GM19452 (cell line): ENCODE measurements around the gene TNFSF10.

Experiments
- ATAC-seq: cut with Tn5 transposase; IDR thresholded peaks from one replicate; pipeline ENCODE4 v1.9.1; 2021; ENCODE audit not compliant: unreplicated experiment

The TNFSF10 gene

GRCh38 chr3:172518929-172519640, 4.1 kb downstream of the TNFSF10 start:
- no peak for ATAC-seq

DNA sequence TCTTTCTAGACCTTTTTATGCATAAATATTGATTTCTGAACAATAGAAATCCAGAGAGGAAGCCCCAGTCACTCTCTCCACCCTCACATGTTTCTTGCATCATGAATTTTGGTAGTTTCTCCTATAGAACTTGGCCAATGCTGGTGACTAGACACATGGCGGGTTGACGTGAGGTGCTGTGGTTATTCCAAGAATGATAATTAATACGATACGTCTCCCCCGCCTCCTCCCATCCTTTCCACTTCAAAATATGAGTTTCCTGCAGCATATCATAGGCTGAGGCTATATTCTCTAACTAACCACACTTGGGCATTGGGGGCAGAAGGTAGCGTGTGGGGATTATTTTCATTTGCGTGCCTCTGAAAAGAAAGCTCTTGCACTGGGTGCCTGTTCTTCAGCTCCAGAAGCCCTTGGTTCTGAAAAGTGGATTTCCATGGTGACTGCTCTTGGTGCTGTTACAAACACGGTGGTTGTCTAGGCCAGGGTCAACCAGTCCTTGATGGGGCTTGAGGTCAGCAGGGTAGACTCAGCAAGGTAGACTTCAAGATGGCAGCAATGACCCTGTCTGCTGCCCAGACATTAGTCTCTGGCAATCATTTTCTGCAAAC, 5.3 kb downstream of the TNFSF10 start:
- no peak for ATAC-seq

DNA sequence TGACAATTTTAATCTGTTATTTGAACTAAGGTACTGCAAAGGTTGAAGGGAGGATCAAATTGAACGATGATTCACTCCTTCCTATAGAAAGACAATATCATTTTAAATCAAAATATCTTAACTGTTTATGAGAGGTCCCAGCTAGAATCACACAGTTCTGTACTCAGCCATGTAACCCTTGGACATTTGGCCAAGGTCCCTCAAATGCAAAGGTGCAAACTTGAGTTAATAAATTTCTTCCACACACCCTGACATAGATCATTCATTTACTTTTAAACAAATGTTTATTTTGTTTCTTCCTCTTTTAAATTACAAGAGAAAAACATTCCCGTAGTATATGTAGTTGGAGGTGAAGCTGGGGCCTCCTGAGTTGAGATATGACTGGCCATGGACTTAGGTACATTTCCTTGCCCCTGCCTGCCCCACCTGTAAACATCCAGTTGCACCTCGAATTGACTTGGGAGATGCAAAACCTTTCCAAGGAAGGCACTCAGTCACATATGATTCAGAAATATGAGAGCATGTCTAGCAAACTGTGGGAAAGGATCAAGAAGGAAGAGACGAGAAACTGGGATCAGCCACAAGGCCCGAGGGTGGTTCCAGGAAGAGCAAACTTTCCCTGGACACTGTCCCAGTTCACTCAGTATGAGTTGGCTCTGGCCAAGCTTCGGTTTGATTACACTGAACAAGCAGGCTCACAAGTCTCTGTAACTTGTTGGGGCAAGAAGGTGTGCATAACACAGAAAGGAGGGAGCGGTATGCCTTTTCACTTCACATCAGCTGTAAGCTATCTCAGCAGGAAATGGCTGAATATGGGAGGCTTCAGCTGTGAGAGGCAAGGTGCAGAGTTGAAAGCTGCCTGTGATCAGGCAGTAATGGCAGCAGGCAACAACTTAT, 6.7 kb downstream of the TNFSF10 start:
- ATAC-seq, result no peak

GRCh38 chr3:172515130-172515918, 7.9 kb downstream of the TNFSF10 start:
- ATAC-seq, result no peak

- ATAC-seq, result no peak
Measured at GRCh38 chr3:172514678-172515077, 8.6 kb downstream of the TNFSF10 start.

DNA sequence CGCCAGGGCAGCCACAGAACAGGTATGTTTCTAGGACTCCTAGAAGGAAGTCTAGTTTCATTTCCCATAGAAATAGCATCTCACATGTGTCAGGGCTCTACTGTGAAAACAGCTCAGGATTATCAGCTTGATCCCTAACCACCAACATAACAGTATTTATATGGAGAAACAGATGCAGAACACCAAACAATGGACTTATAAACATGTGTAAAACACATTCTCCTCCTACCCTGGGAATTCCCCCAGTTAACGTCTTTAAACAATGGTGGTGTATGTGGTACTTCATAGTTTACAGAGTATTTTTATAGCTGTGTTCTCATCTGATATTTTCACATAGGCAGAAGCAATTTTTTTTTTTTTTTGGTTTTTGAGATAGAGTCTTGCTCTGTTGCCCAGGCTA, 9.7 kb downstream of the TNFSF10 start:
- no peak for ATAC-seq

GRCh38 chr3:172511783-172512762, 11.2 kb downstream of the TNFSF10 start:
- ATAC-seq, result peak; percentile 59

DNA sequence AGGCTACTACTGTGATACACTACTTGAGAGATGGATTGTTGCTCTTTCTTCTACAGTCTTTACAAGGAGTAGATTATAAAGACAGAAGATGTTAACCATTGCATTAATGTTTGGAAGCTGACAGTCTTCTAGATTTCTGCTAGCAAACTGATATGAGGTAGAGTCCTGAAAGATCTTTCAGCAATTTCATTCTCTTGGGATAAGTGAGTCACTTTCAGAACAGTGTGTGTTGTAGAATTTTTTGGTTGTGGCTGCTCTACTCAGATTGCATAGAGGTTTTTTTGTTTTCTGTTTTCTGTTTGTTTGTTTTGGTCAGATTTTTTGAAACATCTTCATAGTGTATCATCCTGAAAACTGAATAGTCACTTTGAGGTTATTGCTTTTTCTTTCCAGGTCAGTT, 17.1 kb downstream of the TNFSF10 start:
- ATAC-seq, result no peak

- ATAC-seq, result no peak
Measured at GRCh38 chr3:172501540-172501939, 21.7 kb downstream of the TNFSF10 start.

DNA sequence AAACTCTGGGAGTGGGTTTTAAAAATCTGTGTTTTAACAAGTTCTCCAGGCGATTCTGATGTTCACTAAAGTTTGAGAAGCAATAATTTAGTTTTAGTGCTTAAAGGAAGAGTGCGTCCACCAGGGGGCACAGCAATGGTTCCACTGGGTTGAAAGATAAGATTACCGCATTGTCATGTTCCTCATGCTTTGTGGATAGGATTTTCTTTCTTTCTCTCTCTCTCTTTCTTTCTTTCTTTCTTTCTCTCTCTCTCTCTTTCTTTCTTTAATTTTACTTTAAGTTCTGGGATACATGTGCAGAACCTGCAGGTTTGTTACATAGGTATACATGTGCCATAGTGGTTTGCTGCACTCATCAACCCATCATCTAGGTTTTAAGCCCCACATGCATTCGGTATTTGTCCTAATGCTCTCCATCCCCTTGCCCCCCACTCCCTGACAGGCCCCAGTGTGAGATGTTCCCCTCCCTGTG, 33.0 kb downstream of the TNFSF10 start:
- ATAC-seq, result peak; percentile 89

GRCh38 chr3:172478116-172478515, 45.1 kb downstream of the TNFSF10 start:
- ATAC-seq, result peak; percentile 47

DNA sequence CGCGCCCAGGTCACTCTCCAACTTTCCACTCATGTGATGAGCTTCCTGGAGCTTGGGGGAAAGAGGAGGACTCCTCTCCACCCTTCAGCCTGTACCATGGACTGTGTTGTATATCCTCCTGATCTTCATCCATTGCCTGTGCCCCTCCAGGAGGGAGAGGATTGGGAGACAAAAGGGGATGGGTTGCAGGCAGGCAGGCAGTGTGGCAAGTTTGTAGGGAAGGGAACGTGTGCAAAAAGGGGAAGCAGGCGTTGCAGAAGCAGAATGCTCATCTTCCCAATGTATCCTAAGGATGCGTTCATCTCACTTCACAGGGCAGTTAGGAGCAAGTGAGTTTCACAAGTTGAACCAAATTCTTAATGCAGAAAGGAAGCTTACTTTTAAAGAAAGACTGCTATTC, 46.9 kb downstream of the TNFSF10 start:
- ATAC-seq, result no peak

- no peak for ATAC-seq
Measured at GRCh38 chr3:172475703-172476102, 47.5 kb downstream of the TNFSF10 start.

- no peak for ATAC-seq
Measured at GRCh38 chr3:172471903-172472302, 51.3 kb downstream of the TNFSF10 start.

- ATAC-seq, result no peak
Measured at GRCh38 chr3:172470588-172470987, 52.6 kb downstream of the TNFSF10 start.

DNA sequence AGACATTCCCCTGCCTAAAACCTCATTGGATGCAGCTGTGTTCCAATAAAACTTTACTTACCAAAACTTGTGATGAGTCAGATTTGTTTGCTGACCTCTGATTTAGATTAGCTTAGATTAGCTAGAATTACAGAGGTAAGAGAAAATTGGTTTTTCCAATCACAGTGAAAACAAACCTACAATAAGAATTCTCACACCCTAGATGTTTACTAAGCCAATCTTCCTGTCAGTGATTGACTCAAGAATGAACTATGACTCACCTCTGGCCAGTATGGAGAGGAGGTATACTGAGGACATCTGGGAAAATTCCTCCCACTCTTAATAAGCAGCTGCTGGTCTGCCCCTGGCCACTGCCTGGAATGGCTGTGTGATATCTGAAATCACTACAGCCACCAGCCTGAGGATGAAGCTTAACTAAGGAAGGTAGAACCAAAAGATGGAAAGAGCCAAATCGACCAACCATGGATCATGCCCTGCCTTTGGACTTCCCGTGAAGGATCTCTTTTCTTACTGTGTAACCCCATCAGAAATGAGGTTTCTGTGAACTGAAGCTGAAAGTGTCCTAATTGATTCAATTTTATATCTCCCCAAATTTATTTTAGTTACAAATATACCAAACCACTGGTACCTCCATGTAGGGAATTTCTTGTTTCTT, 55.9 kb downstream of the TNFSF10 start:
- no peak for ATAC-seq

DNA sequence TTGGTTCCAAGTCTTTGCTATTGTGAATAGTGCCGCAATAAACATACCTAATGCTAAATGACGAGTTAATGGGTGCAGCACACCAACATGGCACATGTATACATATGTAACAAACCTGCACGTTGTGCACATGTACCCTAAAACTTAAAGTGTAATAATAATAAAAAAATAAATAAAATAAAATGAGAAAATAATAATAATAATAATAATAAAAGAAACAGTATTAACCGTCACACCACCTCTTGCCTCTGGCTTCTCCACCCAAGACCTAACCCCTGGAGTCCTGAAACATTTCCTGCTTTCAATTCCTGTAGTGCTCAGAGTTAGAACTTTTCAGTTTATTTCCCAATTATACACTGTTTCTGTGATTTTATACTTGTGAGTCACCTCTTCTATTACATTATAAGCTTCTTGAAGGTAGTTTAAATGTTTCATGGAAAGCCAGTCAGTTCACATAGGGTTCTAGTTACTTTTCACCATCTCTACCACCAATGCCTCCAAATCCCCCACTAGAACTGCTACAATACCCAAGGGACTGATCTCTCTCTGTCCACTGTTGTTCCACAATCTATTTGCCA, 56.6 kb downstream of the TNFSF10 start:
- no peak for ATAC-seq

GRCh38 chr3:172465281-172465680, 57.9 kb downstream of the TNFSF10 start:
- no peak for ATAC-seq

DNA sequence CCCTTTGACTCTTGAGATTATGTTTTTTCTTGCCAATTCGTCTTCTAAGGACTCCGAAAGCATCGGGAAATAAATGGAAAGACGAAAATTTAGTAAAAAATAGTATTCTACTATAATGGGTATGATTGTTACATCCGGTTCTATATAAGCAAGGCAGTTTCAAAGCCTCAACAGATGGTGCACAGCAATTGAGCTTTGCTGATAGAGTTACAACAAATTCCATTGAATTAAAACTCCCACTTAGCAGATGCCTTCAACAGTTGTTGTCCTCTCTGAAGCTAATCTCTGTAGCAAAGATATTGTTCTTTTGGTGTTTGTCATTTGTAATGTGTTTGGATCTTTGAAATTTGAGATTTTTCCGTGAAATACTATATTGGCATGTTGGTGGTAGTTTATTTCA, 58.9 kb downstream of the TNFSF10 start:
- no peak for ATAC-seq
